NCI-H1436 treated with DMSO at 0.1 percent for 48 hours (cell line): Measurements from ENCODE around the gene DPY19L3.

Experiments used
- DNase-seq: peaks from one replicate; lab custom pipeline; 2025; lab: John Stamatoyannopoulos, UW

Gene DPY19L3

DNA sequence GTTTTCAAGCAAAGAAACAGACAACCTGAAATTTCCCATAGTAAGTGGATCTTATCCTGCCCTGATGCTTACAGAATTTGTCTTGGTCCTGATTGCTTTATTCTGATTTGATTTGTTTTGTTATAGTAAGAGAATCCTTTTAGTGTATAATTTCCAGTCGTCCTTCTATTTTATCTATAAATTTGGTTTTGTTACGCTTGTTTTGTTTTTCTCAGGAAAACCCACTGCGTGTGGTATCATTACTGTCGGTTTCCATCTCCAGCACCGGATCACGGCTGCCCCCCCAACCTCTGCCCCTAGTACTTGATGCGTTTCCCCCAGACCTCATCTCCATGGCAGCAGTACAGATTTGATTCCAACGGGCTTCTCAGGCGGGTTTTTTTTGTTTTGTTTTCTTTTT, 117.4 kb downstream of the DPY19L3 start:
- DNase-seq: no peak

DNA sequence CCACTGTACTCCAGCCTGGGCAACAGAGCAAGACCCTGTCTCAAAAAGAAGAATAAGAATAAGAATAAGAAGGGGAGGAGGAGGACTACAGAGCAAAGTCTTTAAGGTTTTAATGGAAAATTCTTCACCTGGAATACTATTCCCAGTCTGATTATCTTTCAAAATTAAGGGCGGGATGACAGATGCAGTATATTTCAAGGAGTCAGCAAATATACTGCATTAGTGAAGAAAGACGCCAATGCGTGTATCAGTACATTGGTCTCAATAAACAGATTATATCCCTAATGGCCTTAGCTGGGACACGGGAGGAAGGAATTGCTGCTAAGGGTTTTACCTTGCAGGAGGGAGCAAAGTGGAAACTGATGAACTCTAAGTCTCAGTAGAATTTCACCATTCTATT, 121.3 kb downstream of the DPY19L3 start:
- no peak for DNase-seq

DNA sequence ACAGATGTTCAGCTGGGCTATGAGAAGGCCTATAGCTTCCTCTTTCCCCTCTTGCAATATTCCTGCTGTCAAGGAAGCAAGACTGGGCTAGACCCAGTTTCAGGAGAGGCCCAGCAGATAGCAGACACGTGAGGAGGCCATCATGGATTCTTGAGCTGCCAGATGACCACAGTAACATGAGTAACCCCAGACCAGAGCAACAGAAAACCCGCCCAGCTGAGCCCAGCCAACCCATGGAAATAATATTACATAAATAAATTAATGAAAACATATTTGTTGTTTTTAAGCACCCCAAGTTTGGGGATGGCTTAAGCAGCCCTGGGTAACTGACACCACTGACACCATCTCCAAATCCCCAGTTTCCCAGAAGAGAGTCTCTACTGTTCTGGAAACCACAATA, 125.2 kb downstream of the DPY19L3 start:
- DNase-seq: no peak

DNA sequence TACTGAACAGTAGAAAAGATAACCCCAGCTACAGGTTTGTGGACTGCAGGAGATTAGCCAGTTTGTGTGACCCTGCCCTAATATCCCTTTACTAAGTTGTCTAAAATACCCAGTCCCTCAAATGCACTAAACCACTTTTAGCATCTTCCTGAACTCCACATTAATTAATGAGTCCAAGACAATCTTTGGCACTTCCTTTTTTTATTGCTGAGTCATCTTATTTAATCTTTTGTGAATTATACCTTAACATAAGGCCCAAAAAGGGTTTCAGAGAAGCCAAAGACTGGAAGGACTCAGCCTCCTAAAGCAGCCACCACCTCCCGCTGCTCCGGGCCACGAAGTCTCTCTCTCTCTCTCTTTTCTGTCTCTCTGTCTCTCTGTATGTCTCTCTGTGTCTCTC, 126.7 kb downstream of the DPY19L3 start:
- no peak for DNase-seq
